Activated naive CD8-positive, alpha-beta T cell treated with anti-CD3 and anti-CD28 coated beads, Interleukin-2, amount 50 U/mL, for 24 hours (primary cell): ENCODE data around the gene CDK4.
"Not testable (repeated sequence)": the region's sequence is repeated elsewhere in the genome, so short reads cannot be mapped to it uniquely, and the experiment has no call there.

Experiments
- ATAC-seq: fragments of 150-1000 bp; cut with Tn5 transposase; one replicate; pipeline ENCODE4 v1.10.0; 2021
- DNase-seq: peaks from one replicate; pipeline ENCODE4 v3.0.0; 2021
- H3K27ac Mint-ChIP-seq: one replicate; pipeline ENCODE4 v1.8.0; 2021; ENCODE audit warnings: mild to moderate bottlenecking, mixed read lengths
- H3K27me3 Mint-ChIP-seq: one replicate; pipeline ENCODE4 v1.8.0; 2021; ENCODE audit warnings: mixed read lengths
- H3K36me3 Mint-ChIP-seq: one replicate; pipeline ENCODE4 v1.8.0; 2021; ENCODE audit warnings: low read depth, mixed read lengths
- H3K4me1 Mint-ChIP-seq: one replicate; pipeline ENCODE4 v1.8.0; 2021; ENCODE audit warnings: mixed read lengths
- H3K4me3 Mint-ChIP-seq: one replicate; pipeline ENCODE4 v1.8.0; 2021; ENCODE audit warnings: mild to moderate bottlenecking, moderate library complexity, mixed read lengths
- H3K9me3 Mint-ChIP-seq: one replicate; pipeline ENCODE4 v1.8.0; 2021; ENCODE audit warnings: mixed read lengths

The CDK4 gene

DNA sequence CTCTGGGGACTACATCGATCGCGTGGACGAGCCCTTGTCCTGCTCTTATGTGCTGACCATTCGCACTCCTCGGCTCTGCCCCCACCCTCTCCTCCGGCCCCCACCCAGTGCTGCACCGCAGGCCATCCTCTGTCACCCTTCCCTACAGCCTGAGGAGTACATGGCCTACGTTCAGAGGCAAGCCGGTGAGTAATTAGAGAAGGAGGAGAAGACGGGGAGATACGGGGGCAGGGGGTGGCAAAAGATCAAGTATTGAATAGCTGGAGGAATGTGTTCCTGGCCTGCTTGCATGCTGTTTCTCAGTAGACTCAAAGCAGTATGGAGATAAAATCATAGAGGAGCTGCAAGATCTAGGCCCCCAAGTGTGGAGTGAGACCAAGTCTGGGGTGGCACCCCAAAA, 36.3 kb downstream of the CDK4 start:
- Mint-ChIP-seq H3K27me3 (no peaks in the 10 kb centered on the region), H3K4me3 (no peak overlapping the region), H3K36me3 (peaks cover 27% of the 10 kb centered on the region), H3K4me1 (no peaks in the 10 kb centered on the region), H3K27ac (no peak overlapping the region), H3K9me3 (no peaks in the 10 kb centered on the region)
- no peak for DNase-seq
- no peak for ATAC-seq

- H3K9me3 Mint-ChIP-seq, DNase-seq, ATAC-seq, H3K4me3 Mint-ChIP-seq, H3K4me1 Mint-ChIP-seq, H3K27ac Mint-ChIP-seq, H3K27me3 Mint-ChIP-seq: not testable (repeated sequence)
- H3K36me3 Mint-ChIP-seq: peaks cover 30% of the 10 kb centered on the region
Measured at GRCh38 chr12:57715036-57715748, 36.9 kb downstream of the CDK4 start.

- no peaks in the 10 kb centered on the region for H3K27me3 Mint-ChIP-seq
- no peaks in the 10 kb centered on the region for H3K9me3 Mint-ChIP-seq
- no peak overlapping the region for H3K27ac Mint-ChIP-seq
- DNase-seq (no peak), ATAC-seq (no peak)
- no peak overlapping the region for H3K4me3 Mint-ChIP-seq
- no peaks in the 10 kb centered on the region for H3K4me1 Mint-ChIP-seq
- H3K36me3 Mint-ChIP-seq: peaks cover 22% of the 10 kb centered on the region
Measured at GRCh38 chr12:57713209-57713608, 38.9 kb downstream of the CDK4 start.

- no peaks in the 10 kb centered on the region for H3K27me3 Mint-ChIP-seq
- no peak for DNase-seq
- no peak overlapping the region for H3K4me3 Mint-ChIP-seq
- ATAC-seq: no peak
- no peaks in the 10 kb centered on the region for H3K4me1 Mint-ChIP-seq
- peaks cover 17% of the 10 kb centered on the region for H3K36me3 Mint-ChIP-seq
- H3K9me3 Mint-ChIP-seq: no peaks in the 10 kb centered on the region
- H3K27ac Mint-ChIP-seq: no peak overlapping the region
Measured at GRCh38 chr12:57712701-57713100, 39.4 kb downstream of the CDK4 start.

GRCh38 chr12:57708296-57708695, 43.8 kb downstream of the CDK4 start:
- Mint-ChIP-seq H3K27me3 (no peaks in the 10 kb centered on the region), H3K4me1 (no peaks in the 10 kb centered on the region), H3K36me3 (peaks cover 37% of the 10 kb centered on the region), H3K4me3 (no peak overlapping the region), H3K27ac (no peak overlapping the region), H3K9me3 (peaks cover 4% of the 10 kb centered on the region)
- ATAC-seq: no peak
- no peak for DNase-seq

DNA sequence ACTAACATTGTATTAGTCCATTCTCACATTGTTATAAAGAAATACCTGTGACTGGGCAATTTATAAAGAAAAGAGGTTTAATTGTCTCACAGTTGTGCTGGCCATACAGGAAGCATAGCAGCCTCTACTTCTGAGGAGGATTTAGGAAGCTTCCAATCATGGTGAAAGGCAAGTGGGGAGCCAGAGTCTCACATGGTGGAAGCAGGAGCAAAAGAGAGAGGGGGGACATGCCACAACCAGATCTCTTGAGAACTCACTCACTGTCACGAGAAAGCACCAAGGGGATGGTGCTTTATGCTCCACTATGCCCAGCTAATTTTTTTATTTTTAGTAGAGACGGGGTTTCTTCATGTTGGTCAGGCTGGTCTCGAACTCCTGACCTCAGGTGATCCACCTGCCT, 44.9 kb downstream of the CDK4 start:
- Mint-ChIP-seq H3K4me3 (no peak overlapping the region), H3K36me3 (peaks cover 48% of the 10 kb centered on the region), H3K9me3 (peaks cover 12% of the 10 kb centered on the region), H3K27me3 (no peaks in the 10 kb centered on the region), H3K4me1 (no peaks in the 10 kb centered on the region), H3K27ac (no peak overlapping the region)
- DNase-seq (no peak), ATAC-seq (no peak)

- Mint-ChIP-seq H3K27me3 (no peaks in the 10 kb centered on the region), H3K27ac (no peak overlapping the region)
- ATAC-seq: no peak
Measured at GRCh38 chr12:57700317-57700716, 51.8 kb downstream of the CDK4 start.

DNA sequence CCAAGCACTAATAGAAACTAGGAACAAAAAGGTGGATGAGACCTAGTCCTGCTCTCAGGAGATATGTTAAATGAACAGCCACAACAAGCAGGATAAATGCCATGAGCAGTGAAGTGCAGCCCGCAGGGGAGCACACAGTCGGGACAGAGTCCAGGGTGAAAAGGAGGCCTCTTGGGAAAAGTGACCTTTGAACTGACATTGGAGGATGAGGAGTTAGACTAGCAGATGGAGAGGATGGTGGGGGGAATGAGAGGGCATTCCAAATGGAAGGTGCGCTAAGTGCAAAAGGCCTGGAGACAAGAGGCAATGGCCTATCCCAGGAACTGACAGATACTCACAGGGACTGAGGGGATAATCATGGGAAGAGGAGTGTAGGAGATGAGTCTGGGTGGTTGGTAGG, 53.7 kb downstream of the CDK4 start:
- ATAC-seq (no peak), DNase-seq (no peak)
- Mint-ChIP-seq H3K9me3 (peaks cover 8% of the 10 kb centered on the region), H3K4me1 (peaks cover 2% of the 10 kb centered on the region), H3K36me3 (peaks cover 35% of the 10 kb centered on the region), H3K27me3 (no peaks in the 10 kb centered on the region), H3K27ac (no peak overlapping the region), H3K4me3 (no peak overlapping the region)

More at GRCh38 chr12:57700317-57700716, 51.8 kb downstream of the CDK4 start:
- Mint-ChIP-seq H3K9me3 (peaks cover 12% of the 10 kb centered on the region), H3K4me1 (peaks cover 2% of the 10 kb centered on the region), H3K36me3 (peaks cover 52% of the 10 kb centered on the region), H3K4me3 (no peak overlapping the region)
- DNase-seq: no peak
